ENCODE results near the gene RPS6KA5.

DNA sequence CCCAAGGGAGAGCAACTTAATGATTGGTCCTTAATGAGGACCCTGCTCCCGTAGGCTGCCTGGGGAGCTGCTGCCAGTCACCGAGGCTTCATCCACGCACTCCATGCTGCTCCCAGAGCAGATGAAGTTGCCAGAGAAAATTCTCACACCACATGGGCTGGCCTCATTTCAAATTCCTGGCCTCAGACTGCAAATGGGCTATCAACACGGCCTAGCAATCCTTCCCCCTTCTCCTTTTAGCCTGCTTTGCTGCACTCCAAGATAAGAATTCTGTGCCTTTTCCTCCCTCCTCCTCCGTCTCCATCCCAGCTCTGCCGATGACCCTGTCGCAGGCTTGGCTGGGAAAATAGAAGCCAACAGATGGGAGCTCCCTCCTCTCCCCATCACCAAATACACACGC, 42.7 kb upstream of the RPS6KA5 start:
- TF ChIP-seq, protein P1, sequence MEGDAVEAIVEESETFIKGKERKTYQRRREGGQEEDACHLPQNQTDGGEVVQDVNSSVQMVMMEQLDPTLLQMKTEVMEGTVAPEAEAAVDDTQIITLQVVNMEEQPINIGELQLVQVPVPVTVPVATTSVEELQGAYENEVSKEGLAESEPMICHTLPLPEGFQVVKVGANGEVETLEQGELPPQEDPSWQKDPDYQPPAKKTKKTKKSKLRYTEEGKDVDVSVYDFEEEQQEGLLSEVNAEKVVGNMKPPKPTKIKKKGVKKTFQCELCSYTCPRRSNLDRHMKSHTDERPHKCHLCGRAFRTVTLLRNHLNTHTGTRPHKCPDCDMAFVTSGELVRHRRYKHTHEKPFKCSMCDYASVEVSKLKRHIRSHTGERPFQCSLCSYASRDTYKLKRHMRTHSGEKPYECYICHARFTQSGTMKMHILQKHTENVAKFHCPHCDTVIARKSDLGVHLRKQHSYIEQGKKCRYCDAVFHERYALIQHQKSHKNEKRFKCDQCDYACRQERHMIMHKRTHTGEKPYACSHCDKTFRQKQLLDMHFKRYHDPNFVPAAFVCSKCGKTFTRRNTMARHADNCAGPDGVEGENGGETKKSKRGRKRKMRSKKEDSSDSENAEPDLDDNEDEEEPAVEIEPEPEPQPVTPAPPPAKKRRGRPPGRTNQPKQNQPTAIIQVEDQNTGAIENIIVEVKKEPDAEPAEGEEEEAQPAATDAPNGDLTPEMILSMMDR (IDR thresholded peaks at IDR 0.05) = no peak
- TF ChIP-seq POLR2A (IDR thresholded peaks at IDR 0.05) = no peak

All from uterus (tissue), 2 donors.